SW 1271 (cell line): ENCODE measurements around the gene ZPBP2.
A peak's percentile ranks its signal among the peaks of the same experiment; 100 is the strongest.

Experiments used
- DNase-seq, 2 experiments: peaks; one replicate each; lab custom pipeline; 2025; lab: John Stamatoyannopoulos, UW

ZPBP2 gene

DNA sequence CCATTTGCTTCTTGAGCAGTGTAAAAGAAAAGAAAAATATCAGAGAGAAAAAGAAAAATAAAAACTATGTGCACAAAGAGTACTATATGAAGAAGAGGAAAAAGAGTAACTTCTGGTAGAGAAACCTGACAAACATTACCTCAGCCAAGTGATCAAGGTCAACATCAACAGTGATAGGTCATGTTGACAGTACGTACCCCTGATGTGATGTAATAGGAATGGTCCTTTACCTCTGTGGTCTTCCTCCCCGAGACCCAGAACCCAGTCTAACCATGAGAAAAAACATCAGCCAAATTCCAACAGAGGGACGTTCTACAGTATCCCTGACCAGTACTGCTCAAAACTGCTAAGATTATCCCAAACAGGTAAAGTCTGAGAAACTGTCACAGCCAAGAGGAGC, 46.0 kb downstream of the ZPBP2 start:
- DNase-seq = no peak

DNA sequence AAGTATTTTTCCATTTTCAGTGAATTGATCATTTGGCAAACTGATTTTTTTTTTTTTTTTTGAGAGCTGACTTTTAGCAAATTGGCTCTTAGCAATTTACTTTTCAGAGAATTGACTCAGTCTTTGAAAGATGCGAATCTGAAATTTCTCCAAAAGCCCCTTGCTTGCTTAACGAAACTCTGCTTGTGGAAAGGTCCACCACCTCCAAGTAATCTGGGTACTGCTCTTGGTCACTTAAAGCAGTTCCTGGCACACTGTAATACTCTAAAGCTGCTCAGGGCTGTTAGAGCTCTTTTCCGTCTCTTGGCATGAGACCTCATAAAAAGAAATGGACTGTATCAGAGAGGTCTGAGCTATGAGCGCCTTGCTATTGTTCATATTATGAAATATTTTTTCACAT, 47.6 kb downstream of the ZPBP2 start:
- no peak for DNase-seq

DNA sequence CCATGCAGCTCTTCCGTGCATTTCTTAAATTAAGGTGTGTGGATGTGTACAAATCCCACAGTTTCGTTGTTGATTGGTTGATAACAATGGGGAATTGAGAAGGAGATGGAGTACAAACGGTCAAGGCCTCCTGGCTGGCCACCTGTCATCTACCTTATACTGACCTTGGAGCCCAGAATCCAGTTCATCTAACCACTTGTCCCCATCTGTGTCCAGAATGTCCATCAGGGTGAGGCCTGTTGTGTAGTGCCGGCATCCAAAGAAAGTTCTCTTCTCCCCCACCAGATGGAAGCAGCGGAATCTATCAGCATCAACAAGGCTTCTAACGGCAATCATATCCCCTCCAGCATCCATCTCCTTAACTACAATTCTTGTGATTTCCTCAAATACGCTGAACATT, 48.9 kb downstream of the ZPBP2 start:
- DNase-seq = peak in 1 of 2 experiments; percentile 4

DNA sequence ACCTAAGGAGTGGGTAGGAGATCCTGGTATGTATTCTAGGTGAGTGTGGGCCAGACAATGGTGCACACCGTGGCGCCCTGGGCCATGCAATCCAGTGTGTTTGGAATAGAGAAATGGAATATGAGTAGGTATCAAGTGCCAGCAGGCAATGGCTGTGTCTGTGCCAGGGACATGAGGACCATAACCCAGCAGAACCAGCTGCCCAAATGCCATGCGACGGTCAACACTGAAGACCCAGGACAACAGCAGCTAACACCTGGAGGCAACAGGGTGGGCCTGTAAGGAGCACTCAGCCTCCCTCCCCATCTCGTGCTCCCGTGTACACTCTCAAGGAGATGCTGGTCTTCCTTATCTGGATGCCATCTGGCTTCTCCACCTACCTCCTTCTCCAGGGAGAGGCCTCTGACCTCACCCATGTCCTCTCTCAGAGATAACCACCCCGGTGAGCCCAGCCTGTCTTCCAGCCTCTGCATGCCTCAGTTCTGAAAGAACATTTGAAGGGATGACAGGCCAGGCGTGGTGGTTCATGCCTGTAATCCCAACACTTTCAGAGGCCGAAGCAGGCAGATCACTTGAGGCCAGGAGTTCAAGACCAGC, 51.2 kb downstream of the ZPBP2 start:
- no peak for DNase-seq

DNA sequence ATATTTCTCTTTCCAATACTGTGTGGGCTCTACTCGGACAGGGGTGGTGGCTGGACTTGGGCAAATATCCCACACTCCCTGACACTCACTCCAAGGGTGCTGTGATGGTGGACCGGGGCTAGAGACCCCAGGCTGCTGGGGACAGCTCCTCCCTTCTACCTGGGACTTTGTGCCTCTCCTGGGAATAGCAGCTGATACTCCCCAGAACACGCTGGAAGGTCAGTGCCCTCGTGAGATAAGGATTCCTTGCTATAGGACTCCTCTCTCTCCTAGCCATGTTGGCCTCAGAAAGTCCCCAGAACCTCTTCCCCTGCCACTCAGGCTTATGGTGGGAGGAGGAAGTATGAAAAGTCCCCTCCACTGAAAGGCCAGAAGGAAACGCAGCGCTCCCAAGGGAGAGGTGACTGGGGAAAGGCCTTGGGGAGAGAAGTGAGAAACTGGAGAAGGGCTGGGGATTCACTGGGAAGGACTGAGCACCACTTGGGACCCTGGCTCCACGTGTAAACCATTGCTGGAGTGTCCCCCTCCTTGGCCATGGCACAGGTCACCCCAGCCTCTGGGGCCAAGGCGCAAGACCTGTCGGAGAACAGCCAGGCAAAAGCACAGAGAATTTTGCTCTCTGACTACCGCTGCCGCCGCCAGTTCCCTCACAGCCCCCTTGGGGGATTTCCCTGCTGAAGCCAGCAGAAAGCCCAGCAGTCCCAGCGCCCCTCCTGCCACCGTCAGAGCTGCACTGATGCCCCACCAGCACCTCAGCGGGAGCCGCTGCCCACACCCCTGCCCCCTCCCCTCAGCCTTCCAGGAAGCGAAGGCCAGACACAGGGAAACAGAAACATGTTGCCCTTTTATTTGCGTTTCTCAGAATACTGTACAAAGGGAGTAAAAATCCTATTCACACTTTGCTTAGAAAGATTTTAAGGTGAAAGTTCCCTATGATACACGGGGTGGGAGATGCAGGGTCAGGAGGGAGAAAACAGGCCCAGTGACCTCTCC, 52.5 kb downstream of the ZPBP2 start:
- DNase-seq = no peak

DNA sequence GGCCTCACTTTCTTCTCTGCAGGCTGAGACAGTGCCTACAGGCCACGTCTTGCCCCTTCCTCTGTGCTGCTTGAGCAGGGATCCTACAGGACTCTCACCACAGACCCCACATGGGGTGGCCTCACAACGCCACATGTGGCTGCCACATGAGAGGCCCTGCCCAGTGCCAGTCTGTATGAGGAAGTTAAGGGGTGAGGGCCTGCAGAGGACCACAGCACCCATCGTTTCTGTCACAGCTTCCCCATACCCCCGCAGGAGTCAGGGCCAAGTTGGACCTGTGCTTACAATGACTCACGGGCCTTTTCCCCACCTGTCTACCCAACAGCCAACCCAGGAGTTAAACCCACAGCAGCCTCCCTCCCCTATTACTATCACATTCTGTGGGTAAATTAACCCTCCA, 53.3 kb downstream of the ZPBP2 start:
- no peak for DNase-seq

DNA sequence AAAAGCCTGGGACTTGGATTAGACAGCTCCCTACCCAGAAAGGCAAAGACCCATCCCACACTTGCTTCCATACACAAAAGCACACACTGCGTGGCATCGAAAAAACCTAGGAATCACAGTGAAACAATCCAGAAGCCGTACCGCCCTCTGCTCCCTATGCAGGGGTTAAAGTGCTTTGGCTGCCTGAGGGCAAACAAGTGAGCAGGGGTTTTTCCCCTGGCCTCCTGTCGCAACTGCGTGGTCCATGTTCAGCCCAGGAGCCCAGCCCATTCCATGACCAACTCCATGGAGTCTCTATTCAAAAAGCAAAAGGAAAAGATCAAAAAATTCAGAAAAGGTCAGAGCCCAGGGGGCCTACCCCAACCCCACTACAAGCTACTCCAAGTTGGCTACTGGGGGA, 54.0 kb downstream of the ZPBP2 start:
- DNase-seq = no peak

DNA sequence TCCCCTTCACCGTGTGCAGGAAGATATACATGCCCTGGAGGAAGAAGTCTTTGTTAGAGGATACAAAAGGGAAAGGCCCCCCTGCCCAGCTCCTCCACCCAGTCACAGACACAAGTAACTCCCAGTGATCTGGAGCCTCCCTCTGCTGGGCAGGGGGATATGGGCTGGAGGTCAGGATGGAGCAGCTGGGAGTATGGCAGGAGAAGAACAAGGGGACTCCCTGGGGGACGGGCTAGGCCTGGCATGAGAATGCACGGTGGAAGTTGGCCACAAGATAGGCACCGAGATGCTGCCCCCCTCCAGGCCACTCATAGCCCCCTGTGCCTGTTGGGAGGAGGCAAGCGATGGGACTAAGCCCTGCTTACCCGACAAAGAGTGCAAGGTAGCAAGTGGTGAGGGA, 55.2 kb downstream of the ZPBP2 start:
- no peak for DNase-seq

DNA sequence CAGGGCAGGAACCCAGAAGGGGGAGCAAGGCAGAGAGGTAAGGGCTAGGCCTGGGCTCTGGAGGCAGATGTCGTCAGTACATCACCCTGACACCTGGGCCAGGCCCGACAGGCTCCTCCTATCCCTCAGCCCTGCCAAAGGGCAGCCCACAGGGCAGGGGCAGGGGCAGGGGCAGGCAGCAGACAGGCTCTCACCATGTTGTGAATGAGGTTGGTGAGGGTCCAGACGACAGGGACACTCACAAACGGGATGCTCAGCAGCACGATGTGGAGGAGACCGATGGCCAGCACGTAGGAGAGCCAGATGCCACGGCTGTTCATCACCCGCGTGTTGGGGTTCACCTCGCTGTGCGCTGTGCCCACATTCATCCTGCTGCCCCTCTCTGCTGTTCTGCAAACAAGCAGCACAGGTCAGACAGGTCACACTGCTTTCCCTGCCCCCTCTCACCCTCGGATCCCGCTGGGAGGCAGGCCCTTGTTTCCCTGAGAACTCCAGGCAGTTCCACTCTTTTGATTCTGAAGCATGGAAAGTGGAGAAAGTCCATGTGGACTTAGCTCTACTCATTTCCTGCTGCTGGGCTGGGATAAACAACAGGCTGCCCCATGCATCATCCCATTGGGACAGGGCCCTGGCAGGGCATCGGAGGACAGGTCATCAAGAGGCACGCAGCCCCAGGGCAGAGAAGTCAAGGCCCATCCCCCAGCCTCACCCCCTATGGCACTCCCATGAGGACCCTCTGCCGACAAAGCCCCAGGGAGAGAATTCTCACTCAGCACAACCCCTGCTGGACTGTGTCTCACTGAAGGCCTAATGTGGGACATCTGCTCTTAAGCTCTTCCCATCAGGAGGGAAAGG, 56.1 kb downstream of the ZPBP2 start:
- no peak for DNase-seq

DNA sequence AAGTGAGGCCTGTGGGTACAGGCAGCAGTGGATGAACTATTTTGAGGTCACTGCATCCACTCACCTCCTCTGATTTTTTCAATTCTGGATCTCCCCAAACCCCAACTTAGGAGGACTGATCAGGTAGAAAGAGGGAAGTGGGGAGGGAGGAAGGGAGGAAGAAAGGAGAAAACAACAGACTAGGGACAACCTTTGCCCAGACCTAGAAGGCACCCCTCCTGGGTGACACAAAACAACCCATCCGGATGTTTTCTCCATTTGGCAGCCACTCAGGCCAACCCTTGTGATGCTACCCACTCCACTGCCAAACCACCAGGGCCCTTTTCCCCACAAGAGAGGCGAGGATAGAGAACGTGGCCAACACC, 56.7 kb downstream of the ZPBP2 start:
- DNase-seq = no peak

DNA sequence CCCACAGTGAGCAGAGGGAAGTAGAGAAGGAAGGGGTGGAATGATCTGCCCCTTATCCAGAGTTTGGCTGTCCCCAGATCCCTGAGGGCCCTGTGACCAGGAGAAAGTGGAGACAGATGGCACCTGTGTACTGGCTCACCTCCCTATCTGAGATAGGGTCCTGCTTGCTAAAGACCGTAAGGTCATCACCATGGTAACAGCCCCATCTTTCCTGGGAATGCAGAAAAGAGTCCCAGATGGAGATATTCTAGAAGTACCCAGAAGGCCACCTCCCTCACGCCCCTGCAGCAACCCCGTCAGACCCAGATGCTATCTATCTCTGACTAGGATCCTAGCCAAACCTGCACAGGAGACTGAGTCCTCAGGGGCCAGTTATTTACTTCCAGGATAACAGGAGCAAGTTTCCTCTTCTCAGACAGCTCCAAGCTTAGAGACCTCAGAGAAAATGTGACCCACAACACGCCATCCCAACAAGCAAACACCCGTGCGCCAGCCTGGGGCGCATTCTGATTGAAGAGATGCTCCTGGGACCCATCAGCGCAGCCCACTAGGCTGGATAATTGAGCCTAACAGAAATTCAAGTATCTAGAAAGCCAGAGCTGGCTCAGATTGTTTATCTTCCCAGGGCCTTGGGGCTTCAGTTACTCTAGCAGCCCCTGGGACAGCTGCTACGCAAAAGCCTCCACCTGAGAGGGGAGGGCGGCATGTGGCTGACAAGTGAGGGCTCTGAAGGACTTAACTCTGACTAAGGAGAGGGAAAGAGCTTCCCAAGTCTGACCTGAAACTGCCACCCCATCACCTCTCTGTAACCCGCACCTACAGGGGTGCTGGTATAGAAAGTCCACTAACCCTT, 57.5 kb downstream of the ZPBP2 start:
- DNase-seq = no peak

DNA sequence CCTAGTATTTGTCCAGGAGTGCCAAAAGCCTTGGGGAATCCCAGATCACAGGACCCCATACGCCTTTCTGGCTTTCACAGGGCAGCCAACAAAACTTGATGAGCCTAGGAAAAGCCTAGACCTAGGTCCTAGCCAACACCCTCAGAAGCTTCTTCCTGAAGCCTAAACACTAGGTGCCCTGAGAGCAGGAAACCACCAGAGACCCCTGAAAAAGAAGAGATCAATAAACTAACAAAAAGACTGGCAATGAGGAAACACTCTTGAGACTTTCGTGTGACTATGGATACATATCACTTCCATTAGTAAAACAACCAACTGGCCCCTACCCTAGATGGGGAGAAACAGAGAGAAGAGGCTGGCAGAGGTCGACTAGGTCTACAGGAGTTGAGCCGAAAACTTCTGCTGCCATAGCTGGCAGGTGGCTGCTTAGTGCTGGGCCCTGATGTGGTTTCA, 58.2 kb downstream of the ZPBP2 start:
- DNase-seq = no peak

DNA sequence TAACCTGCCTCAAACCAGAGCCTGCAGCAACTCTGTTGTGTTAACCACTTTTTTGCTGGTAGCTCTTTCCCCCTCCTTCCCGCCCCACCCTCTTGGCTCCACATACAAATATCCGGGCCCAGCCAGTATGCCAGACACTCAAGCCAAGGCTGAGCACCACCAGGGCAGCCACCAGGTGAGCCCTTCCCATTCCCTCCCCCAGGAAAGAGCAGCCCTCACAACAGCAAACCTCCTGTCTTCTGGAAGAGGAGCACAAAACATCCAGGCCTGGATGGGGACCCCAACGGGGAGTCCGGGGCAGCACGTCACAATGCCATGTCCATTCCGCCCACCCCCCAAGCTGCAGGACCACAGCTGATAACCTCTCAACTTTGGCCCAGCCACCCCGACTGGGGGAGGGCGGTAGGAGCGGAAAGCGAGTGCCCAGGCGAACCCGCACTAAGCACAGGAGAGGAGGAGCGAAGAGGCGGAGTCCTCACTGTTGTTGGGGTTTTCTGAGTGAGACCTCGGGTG, 58.6 kb downstream of the ZPBP2 start:
- DNase-seq = no peak
